Measurements from ENCODE around the gene SLC39A11.

Gene SLC39A11

DNA sequence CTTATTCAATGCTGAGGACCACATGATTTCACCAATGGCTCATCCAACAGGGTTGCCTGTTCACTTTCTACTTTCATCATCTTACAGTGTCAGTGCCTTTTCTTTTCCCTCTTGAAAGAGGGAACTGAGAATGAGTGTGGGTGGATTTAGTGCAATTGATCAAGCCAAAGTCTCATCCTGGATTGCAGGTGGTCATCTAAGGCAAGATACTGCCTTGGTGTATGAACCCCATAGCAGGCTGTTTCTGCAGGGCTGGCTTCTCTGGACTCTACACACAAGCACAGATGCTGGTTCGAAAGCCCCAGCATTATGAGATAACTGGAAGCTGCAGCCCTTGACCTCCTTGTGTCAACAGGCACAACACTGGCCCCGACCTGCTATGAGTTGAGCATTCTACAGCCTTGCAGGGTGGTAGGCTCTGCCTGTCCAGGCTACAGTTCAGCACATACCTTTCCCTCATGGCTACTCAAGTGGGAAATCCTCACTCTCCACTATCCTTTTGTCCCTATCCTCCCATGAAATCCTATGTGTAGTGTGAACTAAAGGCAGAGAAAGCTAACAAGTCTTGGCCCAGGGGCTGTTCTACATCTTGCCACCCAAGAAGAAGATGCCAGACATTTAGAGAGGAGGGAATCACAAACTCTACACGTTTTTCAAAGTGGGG lies 358.7 kb downstream of the SLC39A11 start:
- Mint-ChIP-seq H3K4me1 (peaks cover 19% of the 10 kb centered on the region), H3K27ac (no peak overlapping the region), H3K36me3 (ENCODE audit: low read depth) (no peaks in the 10 kb centered on the region), H3K9me3 (no peaks in the 10 kb centered on the region), H3K27me3 (ENCODE audit: low read depth, poor library complexity) (peaks cover 4% of the 10 kb centered on the region), H3K4me3 (no peak overlapping the region)
- TF ChIP-seq, protein P1, sequence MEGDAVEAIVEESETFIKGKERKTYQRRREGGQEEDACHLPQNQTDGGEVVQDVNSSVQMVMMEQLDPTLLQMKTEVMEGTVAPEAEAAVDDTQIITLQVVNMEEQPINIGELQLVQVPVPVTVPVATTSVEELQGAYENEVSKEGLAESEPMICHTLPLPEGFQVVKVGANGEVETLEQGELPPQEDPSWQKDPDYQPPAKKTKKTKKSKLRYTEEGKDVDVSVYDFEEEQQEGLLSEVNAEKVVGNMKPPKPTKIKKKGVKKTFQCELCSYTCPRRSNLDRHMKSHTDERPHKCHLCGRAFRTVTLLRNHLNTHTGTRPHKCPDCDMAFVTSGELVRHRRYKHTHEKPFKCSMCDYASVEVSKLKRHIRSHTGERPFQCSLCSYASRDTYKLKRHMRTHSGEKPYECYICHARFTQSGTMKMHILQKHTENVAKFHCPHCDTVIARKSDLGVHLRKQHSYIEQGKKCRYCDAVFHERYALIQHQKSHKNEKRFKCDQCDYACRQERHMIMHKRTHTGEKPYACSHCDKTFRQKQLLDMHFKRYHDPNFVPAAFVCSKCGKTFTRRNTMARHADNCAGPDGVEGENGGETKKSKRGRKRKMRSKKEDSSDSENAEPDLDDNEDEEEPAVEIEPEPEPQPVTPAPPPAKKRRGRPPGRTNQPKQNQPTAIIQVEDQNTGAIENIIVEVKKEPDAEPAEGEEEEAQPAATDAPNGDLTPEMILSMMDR (IDR thresholded peaks at IDR 0.05): no peak
- DNase-seq: no peak

DNA sequence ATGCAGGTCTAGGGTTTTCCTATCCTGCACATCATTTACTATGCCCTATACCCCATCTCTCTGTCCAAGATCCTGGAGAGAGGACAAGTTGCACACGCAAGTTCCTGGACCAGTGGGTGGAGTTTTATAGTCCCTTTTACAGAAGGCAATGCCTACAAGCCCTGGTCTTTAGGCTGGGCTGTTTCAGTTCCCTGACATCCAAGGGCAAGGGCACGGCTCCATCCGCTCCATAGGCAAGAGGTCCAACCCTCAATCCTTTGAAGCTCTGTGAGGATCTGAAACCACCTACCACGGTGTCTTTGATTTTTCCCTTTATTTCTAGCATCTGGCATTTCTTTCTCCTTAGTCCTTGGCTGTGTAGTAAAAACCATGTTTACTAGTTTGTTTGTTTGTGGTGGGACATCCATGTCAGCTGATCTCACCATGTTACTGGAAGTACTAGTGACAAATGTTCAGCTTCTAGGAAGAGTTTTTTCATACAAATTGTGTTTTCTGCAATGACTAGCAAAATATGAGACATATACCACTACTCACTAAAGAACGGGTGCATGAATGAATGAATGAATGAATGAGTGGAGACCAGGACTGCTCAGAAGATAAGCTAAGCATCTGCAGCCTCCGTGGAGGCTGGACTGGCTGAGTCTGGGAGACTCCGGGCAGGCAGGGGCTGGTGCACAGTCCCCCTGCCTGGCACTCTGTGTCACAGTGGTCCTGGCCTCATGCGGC lies 359.4 kb downstream of the SLC39A11 start:
- TF ChIP-seq, protein P1 (IDR thresholded peaks at IDR 0.05): no peak
- Mint-ChIP-seq H3K4me1 (peaks cover 21% of the 10 kb centered on the region), H3K27ac (no peak overlapping the region), H3K4me3 (no peak overlapping the region), H3K9me3 (no peaks in the 10 kb centered on the region), H3K27me3 (ENCODE audit: low read depth, poor library complexity) (peaks cover 4% of the 10 kb centered on the region), H3K36me3 (ENCODE audit: low read depth) (no peaks in the 10 kb centered on the region)
- no peak for DNase-seq

DNA sequence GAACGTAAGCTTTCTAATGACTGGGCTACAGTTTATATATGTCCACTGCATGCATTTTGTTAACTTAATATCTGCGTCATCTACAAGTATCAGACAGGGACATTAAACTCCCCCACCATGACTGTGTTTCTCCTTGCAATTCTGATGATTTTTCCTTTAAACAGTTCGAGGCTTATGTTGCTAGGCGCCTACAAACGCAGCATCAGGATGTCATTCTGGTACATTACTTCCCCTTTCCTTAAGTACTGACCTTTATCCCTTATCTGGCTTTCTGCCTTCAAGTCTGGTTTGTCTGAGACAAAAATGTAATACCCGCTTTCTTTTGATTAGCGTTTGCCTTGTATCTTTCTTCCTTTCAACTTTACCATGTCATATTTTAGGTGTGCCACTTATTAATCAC lies 362.4 kb downstream of the SLC39A11 start:
- H3K4me1 Mint-ChIP-seq: peaks cover 40% of the 10 kb centered on the region
- H3K4me3 Mint-ChIP-seq: no peak overlapping the region
- TF ChIP-seq, protein P1 (IDR thresholded peaks at IDR 0.05): no peak
- DNase-seq: no peak
- no peaks in the 10 kb centered on the region for H3K9me3 Mint-ChIP-seq
- H3K36me3 Mint-ChIP-seq (ENCODE audit: low read depth): no peaks in the 10 kb centered on the region
- H3K27ac Mint-ChIP-seq: no peak overlapping the region
- H3K27me3 Mint-ChIP-seq (ENCODE audit: low read depth, poor library complexity): no peaks in the 10 kb centered on the region

DNA sequence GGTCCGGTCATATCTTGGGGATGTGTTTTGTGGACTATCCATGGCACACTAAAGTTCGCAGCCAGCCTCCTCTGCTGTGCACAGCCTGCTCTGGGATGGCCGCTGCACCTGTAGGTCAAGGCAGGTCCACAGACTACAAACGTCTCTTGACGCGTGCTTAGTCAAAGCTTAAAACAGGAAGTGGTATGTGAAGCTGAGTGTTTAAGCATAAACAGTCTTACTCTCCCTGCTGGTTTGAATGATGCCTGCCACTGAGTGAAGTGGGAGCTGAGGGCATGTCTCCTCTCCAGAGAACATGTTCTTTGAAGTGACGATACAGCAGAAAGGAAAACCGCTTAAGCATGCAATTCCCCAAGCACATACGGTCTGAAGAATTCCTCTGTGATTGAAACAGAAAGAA lies 365.6 kb downstream of the SLC39A11 start:
- DNase-seq: no peak
- Mint-ChIP-seq H3K4me1 (peaks cover 50% of the 10 kb centered on the region), H3K9me3 (no peaks in the 10 kb centered on the region), H3K36me3 (ENCODE audit: low read depth) (no peaks in the 10 kb centered on the region), H3K4me3 (no peak overlapping the region), H3K27ac (no peak overlapping the region), H3K27me3 (ENCODE audit: low read depth, poor library complexity) (no peaks in the 10 kb centered on the region)
- TF ChIP-seq, protein P1 (IDR thresholded peaks at IDR 0.05): no peak

DNA sequence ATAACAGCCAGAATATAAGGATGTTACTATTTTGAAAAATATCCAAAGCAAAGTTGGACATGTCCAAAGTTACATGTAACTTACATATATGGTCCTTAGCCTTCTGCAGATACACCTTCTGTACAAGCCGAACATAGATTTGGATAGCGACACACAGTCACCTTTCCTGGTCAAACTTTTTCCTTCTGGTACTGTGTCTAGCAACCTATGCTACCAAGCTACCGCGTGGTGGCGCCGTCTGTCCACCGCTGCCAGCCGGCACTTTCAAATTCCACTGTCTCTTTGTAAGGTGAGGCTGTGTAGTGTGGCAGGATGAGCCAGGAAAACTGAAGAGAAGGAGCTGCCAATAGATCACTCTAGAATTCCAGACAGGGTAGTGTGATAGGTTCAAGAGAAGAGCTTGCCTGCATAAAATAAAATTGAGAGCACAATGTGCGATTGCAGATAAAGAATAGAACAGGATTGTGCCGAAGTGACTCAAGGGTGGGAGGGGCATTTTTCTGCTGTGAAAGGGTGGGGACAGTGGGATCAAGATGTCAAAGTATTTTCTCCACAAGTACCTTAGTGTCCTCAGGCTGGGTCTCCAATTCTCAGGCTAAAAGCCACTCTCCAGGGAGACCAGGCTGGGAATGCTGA lies 366.9 kb downstream of the SLC39A11 start:
- Mint-ChIP-seq H3K4me1 (peaks cover 50% of the 10 kb centered on the region), H3K27ac (no peak overlapping the region), H3K9me3 (no peaks in the 10 kb centered on the region), H3K36me3 (ENCODE audit: low read depth) (no peaks in the 10 kb centered on the region), H3K27me3 (ENCODE audit: low read depth, poor library complexity) (no peaks in the 10 kb centered on the region), H3K4me3 (no peak overlapping the region)
- TF ChIP-seq, protein P1 (IDR thresholded peaks at IDR 0.05): peak; percentile 89
- peak; percentile 75 for DNase-seq
